Left ventricle myocardium superior (tissue), 1 donor: ENCODE measurements around the gene CLTCL1. TPM values are rescaled to one million over a fixed set of nuclear protein-coding genes. Genes with fewer than 3 reads are reported as not detected.

Experiments
- ATAC-seq: fragments of 200-7000 bp; cut with Tn5 transposase; one replicate; pipeline ENCODE4 v1.9.1; 2020; ENCODE audit warnings: mild to moderate bottlenecking, moderate library complexity
- DNase-seq: peaks from one replicate; pipeline ENCODE4 v3.0.0-alpha.2; 2020
- intact Hi-C: fragments of 100-400 bp; cut with micrococcal nuclease; formaldehyde crosslinking; loops from one replicate; pipeline ENCODE4 v1.11.0; 2022
- total RNA-seq: library from RNA; stranded (reverse); fragmentation: NEBNext Ultra II Directional; extraction: Animal tissue kit (Norgen Biotek cat#: 25700); gene quantifications from one replicate; pipeline ENCODE4 v1.2.1, GENCODE V29; 2021
- donor health status: DM: no; HTN: yes; CAD: no; lungs with severe emphysema.

The CLTCL1 gene
- total RNA-seq, 1 donor from 2014 or later: 9.6 TPM

DNA sequence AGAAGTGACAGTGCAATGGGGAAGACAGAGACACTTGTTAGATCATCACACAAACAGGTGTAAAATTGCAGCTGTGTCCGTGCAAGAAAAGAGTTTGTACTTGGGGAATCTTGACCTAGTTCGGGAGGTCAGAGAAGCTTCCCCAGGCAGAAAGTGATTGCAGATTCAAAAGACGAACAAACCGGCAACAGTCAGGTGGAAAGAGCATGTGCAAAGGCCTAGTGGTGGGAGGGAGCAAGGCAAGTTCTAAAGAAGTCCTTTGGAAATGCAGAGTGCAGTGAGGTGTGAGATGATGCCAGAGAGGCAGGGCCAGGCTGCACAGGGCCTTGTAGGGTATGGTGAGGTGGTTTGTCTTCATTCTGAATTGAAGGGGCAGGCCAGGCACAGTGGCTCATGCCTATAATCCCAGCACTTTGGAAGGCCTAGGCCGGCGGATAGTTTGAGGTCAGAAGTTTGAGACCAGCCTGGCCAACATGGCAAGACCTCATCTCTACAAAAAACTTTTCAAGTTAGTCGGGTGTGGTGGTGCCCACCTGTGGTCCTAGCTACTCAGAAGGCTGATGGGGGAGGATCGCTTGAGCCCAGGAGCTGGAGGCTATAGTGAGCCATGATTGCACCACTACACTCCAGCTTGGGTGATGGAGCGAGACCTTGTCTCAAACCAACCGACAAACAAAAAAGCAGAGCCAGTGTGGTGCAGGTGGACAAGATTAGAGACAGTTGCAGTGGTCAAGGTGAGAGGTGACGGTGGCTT lies 145.1 kb downstream of the CLTCL1 start:
- DNase-seq (no peak), ATAC-seq (no peak)
- intact Hi-C loops: no loop called here

DNA sequence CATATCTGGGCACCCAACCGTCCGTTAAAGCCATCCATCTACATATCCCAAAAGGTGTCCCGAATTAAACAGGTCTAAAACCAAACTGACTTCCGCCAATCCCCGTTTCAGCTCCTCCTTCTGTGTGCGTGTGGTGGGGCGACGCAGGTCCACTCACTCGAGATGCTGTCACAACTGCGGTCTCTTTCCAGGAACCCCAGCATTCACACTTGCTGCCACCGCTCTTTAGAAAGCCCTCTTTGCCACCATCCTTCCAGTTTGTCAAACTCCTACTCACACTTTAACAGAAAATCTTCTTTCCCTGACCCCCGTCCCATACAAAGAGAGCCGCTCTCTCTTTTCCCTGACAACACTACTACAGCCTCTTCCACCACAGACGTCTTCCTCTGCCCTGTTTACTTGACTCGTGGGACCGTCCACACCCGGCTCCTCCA lies 147.5 kb downstream of the CLTCL1 start:
- intact Hi-C loops: no loop called here
- ATAC-seq: no peak
- DNase-seq: no peak

- no peak for ATAC-seq
- intact Hi-C loops: no loop called here
- no peak for DNase-seq
These were observed 148.3 kb downstream of the CLTCL1 start for GRCh38 chr22:19143212-19143611.

DNA sequence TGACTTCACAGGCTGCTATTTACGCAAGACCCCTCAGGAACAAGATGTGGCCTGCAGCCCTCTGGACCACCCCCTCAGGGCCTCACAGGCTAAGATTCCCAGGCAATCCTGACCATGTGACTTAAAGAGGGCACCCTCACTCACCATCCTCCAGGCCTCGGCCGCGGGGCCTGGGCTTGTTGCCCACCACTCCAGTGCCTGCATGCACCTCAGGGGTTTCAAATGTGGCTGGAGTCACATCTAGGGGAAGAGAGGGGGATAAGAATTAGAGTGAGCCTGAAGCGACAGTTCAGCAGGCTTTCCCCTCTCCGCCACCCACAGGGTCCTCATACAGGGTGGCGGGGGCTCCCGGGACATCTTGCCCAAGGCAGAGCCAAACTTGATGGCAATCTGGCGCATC lies 149.1 kb downstream of the CLTCL1 start:
- intact Hi-C loops: no loop called here
- DNase-seq (no peak), ATAC-seq (no peak)

DNA sequence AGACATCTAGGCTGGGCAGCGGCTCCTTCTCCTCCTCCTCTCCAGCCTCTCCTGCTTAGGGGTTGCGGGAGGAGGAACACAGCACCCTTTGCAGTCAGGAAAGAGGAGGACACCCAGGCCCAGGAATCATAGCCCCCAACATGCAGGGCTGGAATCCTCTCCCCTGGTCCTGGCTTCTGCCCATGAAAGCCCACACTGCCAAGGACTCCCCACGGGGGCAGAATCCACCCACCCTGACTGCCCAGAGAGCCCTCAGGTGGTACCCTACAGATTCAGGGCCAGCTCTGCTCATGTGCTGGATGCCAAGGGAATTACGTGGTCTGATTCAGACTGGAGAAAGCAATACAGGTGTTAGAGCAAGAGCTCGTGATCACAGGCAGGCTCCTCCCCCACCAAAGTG lies 151.5 kb downstream of the CLTCL1 start:
- DNase-seq (no peak), ATAC-seq (no peak)
- intact Hi-C loops: no loop called here

GRCh38 chr22:19139001-19139356 lies 152.5 kb downstream of the CLTCL1 start:
- ATAC-seq: no peak
- intact Hi-C loops: no loop called here
- no peak for DNase-seq

- ATAC-seq: no peak
- no peak for DNase-seq
- intact Hi-C loops: no loop called here
These were observed 153.1 kb downstream of the CLTCL1 start for GRCh38 chr22:19138217-19139000.

DNA sequence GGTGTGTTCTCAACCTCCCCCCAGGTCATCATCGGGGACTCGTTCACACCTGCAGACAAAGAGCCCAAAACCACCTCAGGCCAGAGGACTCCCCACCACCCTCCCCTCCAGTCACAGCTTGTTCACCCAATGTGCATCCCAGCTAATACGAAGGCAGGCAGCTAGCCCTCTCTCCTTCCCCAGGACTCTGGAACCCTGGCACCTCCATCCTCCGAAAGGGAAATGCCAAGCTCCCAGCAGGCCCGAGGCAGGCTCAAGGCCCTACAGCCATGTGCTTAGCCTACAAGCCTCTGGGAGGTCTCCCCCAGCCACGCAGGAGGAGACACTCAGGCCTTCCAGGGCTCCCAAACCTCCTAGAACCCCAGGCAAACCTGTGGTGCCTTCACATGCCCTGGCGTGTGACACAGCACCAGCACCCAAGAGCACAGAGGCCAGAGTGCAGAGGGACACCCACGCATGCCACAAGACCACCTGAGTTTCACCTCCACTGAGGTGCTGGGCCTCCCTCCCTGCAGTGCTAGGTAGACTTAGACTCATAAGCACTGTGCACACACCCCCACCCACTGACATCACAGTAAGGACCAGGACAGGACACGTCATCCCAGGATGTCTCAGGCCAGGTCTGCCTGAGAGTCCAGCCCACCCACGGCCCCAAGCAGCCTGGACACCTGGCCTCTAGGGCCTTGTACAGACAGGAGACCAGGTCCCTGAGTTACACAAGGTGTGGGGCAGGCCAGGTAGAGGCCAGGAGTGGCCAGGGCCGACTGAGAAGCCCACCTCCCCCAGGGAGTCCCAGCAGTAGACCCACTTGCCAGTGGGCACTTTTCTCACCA lies 153.9 kb downstream of the CLTCL1 start:
- DNase-seq (no peak), ATAC-seq (no peak)
- intact Hi-C loops: no loop called here

DNA sequence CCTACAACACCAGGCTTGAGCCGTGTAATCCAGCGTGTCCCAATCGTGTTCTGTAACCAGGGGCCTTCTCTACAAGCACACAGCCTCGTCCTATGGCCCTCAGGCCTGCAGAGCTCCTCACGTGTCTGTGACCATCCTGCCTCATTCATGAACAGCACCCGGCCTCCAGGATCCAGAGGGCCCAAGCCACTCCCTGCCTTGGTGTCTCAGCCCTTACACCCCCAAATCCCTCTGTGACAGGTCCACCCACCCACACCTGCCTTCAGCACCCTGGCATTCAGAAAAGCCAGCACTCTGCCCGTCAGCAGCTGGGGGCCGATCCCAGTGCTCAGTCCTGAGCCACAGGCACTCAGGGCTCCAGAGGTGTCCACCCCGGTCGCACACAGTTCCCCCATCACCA lies 154.6 kb downstream of the CLTCL1 start:
- intact Hi-C loops: no loop called here
- ATAC-seq: no peak
- DNase-seq: no peak

DNA sequence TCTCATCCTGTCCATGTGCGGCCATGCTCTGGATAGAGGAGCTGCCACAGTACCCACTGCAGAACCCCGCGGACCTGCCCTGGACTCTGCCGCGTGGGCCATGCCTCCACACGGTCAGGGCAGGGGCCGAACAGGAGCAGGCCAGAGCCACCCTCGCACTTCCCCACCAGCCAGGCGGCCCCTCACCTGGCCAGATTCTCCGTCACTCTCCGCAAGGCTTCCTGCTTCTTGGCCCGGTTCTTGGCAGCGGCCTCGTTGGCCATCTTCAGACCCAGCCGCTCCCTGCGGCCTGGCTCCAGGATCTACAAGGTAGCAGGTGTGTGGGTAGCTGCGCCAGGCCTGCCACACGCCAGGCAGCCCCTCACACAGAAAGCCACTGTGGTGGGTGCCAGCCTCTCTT lies 156.6 kb downstream of the CLTCL1 start:
- ATAC-seq (no peak), DNase-seq (no peak)
- intact Hi-C loops: no loop called here

GRCh38 chr22:19134176-19134831 lies 157.2 kb downstream of the CLTCL1 start:
- DNase-seq (no peak), ATAC-seq (no peak)
- intact Hi-C loops: no loop called here

- ATAC-seq (no peak), DNase-seq (no peak)
- intact Hi-C loops: no loop called here
These were observed 158.0 kb downstream of the CLTCL1 start for GRCh38 chr22:19133561-19133960.

GRCh38 chr22:19132693-19133400 lies 158.7 kb downstream of the CLTCL1 start:
- intact Hi-C loops: no loop called here
- ATAC-seq: no peak
- no peak for DNase-seq

GRCh38 chr22:19132153-19132552 lies 159.4 kb downstream of the CLTCL1 start:
- intact Hi-C loops: no loop called here
- ATAC-seq (no peak), DNase-seq (no peak)

DNA sequence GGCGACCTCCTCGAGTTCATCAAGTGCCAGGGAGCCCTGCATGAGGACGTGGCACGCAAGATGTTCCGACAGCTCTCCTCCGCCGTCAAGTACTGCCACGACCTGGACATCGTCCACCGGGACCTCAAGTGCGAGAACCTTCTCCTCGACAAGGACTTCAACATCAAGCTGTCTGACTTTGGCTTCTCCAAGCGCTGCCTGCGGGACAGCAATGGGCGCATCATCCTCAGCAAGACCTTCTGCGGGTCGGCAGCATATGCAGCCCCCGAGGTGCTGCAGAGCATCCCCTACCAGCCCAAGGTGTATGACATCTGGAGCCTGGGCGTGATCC lies 159.9 kb downstream of the CLTCL1 start:
- DNase-seq: no peak
- no peak for ATAC-seq
- intact Hi-C loops: no loop called here

DNA sequence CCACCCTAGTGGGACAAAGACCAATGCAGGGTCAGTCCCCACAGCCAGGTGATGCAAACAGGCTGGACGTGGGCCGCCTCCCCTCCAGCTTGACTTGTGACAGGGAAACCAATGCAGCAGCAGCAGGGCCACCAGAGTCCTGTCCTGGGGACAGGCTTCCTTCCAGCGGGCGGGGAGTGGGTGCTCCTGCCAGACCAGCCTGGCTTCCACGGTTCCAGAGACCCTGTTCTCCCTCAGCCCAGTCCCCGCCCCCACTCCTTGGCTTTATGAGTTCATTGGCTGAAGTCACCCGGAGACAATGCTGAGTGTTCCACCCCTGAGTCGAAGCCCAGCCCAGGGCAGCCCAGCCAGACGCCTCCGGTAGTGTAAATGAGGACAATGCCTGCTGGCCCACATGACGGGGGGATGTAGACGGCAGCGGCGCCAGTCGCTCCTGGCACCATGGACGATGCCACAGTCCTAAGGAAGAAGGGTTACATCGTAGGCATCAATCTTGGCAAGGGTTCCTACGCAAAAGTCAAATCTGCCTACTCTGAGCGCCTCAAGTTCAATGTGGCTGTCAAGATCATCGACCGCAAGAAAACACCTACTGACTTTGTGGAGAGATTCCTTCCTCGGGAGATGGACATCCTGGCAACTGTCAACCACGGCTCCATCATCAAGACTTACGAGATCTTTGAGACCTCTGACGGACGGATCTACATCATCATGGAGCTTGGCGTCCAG lies 160.4 kb downstream of the CLTCL1 start, which contains the start of gene TSSK2:
TSSK2 (plus strand) TSS at position 350 of the 726 bp plus-strand sequence; CDS start at position 442, 92 bp downstream.
- intact Hi-C loops: no loop called here
- ATAC-seq (no peak), DNase-seq (no peak)

- intact Hi-C loops: no loop called here
- DNase-seq (no peak), ATAC-seq (no peak)
These were observed 161.6 kb downstream of the CLTCL1 start for GRCh38 chr22:19129871-19130270.
